RWPE1 (cell line): ENCODE results near the gene KCNB1.

Source experiments
- CTCF ChIA-PET: fragments of 350-600 bp; sonication (Branson Sonifier 250); formaldehyde crosslinking; extraction: SDS; loops from one replicate; lab custom pipeline; 2021; lab: Yijun Ruan, JAX
- POLR2A ChIA-PET: fragments of 400-600 bp; formaldehyde crosslinking; extraction: SDS; loops from one replicate; lab custom pipeline; 2020; ENCODE audit warnings: antibody characterized with exemption; ENCODE audit not compliant: low non-redundant PET; lab: Yijun Ruan, JAX
- DNase-seq: peaks from one replicate; pipeline ENCODE4 v3.0.0; 2012; ENCODE audit warnings: low spot score
- H3K27ac ChIP-seq: fragments of 450-650 bp; 2 replicates; pipeline ENCODE4 v1.5.1; 2017
- TF ChIP-seq, protein P1 (sequence below): fragments of 450-650 bp; conservative IDR thresholded peaks from 2 replicates; pipeline ENCODE4 v1.5.1; 2017; ENCODE audit warnings: low read depth, mild to moderate bottlenecking

Gene KCNB1

DNA sequence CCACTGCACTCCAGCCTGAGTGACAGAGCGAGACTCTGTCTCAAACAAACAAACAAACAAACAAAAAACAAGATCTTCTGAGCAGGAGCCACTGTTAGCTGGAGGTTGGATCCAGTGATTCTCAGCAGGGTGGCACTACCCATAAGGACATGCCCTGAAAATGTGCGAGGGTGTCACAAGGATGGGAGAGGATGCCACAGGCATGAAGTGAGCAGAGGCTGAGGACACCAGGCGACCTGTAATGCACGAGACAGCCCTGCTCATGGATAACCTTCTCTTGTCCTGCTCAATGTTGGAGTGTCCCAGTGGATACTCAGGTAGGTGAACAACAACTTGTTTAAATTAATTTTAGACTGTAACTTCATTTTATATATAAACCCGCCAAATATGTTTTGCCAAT, 76.8 kb downstream of the KCNB1 start:
- TF ChIP-seq, protein P1, sequence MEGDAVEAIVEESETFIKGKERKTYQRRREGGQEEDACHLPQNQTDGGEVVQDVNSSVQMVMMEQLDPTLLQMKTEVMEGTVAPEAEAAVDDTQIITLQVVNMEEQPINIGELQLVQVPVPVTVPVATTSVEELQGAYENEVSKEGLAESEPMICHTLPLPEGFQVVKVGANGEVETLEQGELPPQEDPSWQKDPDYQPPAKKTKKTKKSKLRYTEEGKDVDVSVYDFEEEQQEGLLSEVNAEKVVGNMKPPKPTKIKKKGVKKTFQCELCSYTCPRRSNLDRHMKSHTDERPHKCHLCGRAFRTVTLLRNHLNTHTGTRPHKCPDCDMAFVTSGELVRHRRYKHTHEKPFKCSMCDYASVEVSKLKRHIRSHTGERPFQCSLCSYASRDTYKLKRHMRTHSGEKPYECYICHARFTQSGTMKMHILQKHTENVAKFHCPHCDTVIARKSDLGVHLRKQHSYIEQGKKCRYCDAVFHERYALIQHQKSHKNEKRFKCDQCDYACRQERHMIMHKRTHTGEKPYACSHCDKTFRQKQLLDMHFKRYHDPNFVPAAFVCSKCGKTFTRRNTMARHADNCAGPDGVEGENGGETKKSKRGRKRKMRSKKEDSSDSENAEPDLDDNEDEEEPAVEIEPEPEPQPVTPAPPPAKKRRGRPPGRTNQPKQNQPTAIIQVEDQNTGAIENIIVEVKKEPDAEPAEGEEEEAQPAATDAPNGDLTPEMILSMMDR: no peak
- DNase-seq: no peak
- ChIA-PET CTCF (no interaction called here), POLR2A (no interaction called here)
- no peak overlapping the region for H3K27ac ChIP-seq

DNA sequence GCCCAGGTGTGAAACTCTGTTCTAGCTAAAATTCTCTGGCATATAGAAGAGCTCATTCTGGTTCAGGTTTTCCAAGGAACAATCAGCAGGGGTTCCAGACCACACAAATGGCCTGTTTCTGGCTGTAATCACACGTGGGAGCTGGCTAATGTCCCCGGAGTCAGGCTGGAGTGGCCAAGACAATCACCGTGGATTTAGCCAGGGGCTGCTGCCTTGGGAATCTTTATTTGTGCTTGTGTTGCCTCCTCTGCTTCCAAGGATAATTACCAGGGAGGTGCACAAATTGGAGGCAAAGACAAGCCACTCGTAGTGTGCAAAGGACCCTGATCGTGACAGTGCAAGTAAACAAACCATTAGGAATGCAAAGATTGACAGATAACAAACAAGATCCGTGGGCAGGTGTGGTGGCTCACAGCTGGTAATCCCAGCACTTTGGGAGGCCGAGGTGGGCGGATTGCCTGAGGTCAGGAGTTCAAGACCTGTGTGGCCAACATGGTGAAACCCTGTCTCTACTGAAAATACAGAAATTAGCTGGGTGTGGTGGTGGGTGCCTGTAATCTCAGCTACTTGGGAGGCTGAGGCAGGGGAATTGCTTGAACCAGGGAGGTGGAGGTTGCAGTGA, 77.3 kb downstream of the KCNB1 start:
- POLR2A ChIA-PET: no interaction called here
- TF ChIP-seq, protein P1: no peak
- no peak for DNase-seq
- H3K27ac ChIP-seq: no peak overlapping the region
- CTCF ChIA-PET: interaction anchor here (0.9 kb wide), 1 partner anchor 79 kb away, joined by 4 read pairs; no protein-coding TSS in a partner anchor

DNA sequence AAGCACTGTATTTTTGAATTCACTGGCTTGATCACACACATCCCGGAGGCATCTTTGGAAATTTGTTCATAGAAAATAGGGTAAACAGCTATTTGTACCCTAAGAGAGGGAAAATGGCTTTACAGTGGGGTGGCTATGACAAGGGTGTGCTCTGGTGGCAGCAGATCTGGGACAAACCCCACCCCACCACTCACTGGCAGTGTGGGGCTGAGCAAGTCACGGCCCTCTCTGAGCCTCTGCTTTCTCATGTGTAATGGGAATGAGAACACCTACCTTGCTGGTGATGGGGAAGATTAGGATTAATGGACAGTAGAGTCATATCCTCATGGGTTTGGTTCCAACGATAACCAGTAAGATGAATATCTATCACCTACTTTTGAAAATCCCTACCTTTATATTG, 78.0 kb downstream of the KCNB1 start:
- ChIA-PET CTCF (interaction anchor here (0.9 kb wide), 1 partner anchor 79 kb away, joined by 4 read pairs; no protein-coding TSS in a partner anchor), POLR2A (no interaction called here)
- DNase-seq: no peak
- H3K27ac ChIP-seq: no peak overlapping the region
- TF ChIP-seq, protein P1: no peak

DNA sequence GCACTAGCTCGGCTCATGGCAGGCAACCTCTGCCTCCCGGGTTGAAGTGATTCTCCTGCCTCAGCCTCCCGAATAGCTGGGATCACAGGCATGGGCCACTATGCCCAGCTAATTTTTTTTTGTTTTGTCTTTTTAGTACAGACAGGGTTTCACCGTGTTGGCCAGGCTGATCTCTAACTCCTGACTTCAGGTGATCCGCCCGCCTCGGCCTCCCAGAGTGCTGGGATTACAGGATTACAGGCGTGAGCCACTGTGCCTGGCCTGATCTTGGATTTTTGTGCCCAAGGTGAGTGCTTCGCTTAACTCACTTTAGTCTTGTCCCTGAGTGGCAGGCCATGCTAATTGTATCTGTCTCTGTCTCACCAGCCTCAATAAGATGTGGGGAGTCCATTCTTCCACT, 78.6 kb downstream of the KCNB1 start:
- TF ChIP-seq, protein P1: no peak
- no peak overlapping the region for H3K27ac ChIP-seq
- POLR2A ChIA-PET: no interaction called here
- DNase-seq: no peak
- CTCF ChIA-PET: no interaction called here

DNA sequence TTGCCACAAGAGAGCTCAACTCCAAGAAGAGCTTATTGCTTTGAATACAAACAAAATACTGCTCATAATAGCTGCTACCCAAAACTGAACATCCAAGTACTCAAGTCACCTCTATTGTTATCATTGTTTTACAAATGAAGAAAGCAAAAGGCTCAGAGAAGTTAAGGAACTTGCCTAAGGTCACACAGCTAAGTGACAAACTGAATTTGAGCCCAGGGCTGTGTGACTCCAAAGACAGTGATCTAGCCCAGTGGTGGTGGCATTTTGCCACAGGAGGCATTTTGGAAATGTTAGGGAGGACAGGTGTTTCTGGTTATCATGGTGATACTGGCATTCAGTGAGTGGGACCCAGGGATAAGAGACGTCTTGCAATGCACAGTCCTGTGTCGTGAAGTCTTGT, 79.5 kb downstream of the KCNB1 start:
- no peak overlapping the region for H3K27ac ChIP-seq
- CTCF ChIA-PET: no interaction called here
- no peak for DNase-seq
- POLR2A ChIA-PET: no interaction called here
- TF ChIP-seq, protein P1: no peak

DNA sequence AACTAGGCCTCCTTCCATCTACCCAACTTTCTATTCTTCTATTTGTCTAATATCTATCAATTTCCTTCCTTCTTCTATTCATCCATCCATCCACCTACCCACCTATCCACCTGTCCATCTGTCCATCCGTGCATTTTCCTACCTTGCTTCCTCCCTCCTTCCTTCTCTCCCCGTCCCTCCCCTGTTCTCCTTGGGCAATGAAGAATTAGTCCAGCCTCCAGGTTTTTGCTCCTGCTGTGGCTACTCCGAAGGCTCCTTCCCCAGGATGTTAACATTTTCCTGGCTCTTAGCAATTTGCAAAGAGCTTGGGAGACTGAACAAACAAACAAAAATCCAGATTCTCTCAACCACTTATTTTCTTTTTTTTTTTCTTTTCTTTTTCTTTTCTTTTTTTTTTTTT, 81.6 kb downstream of the KCNB1 start:
- ChIA-PET CTCF (no interaction called here), POLR2A (no interaction called here)
- no peak for DNase-seq
- TF ChIP-seq, protein P1: no peak
- no peak overlapping the region for H3K27ac ChIP-seq
